ENCODE measurements around the gene RNF149.

Gene RNF149

DNA sequence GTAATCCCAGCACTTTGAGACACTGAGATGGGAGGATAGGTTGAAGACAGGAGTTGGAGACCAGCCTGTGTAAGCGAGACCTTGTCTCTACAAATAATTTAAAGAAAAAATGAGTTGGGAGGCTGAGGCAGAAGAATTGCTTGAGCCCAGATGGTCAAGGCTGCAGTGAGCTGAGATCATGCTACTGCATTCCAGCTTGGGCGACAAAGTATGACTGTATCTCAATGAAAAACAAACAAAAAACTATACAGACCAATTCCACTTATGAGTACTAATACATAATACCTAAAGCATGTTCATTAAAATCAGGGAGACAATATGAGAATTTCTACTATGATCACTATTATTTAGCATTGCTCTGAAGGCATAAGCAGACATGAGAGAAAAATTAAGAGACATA is 12.6 kb downstream of the RNF149 start:
- Mint-ChIP-seq H3K4me3 (no peak overlapping the region), H3K36me3 (ENCODE audit: low read depth) (peaks cover 69% of the 10 kb centered on the region), H3K27ac (no peak overlapping the region), H3K27me3 (no peaks in the 10 kb centered on the region), H3K4me1 (ENCODE audit: low read depth) (peaks cover 65% of the 10 kb centered on the region), H3K9me3 (no peaks in the 10 kb centered on the region)
- no peak for DNase-seq

DNA sequence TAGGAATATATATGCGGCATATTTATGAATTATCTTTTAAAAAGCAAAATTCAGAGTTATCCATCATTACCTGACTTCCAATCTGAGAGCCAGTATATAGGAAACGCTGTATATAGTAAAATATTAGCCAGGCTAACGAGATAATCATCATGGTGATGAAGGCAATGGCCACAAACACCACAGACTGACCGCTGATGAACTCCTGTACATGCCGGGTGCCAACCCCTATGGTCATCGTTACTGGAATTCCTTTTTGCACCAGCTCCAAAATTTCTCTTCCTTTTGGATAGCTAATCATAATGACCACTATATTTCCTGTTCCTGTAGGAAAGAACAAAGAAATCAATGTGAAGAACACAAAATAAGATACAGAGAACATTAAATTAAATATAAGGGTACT is 13.6 kb downstream of the RNF149 start:
- DNase-seq: no peak
- Mint-ChIP-seq H3K4me3 (no peak overlapping the region), H3K4me1 (ENCODE audit: low read depth) (peaks cover 59% of the 10 kb centered on the region), H3K9me3 (no peaks in the 10 kb centered on the region), H3K27me3 (no peaks in the 10 kb centered on the region), H3K27ac (no peak overlapping the region), H3K36me3 (ENCODE audit: low read depth) (peaks cover 72% of the 10 kb centered on the region)

DNA sequence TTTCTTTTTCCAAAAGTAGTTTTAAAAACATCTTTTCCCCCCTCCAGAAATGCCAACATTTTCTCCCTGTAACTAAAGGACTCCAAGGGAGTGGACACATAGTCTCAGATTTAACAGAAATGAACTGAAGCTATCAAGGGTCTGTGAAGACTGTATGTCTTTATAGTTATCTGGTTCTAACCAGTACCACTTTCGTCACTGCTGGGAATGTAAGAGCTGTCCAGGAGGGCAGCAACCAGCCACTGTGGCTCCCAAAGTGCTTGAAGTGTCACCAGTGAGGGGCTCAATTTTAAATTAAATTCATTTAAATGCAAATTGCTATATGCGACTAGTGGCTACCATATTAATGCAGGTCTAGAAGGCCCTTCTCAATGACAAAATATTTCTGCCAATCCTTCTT is 15.0 kb downstream of the RNF149 start:
- H3K9me3 Mint-ChIP-seq: no peaks in the 10 kb centered on the region
- H3K27ac Mint-ChIP-seq: no peak overlapping the region
- H3K27me3 Mint-ChIP-seq: no peaks in the 10 kb centered on the region
- peaks cover 50% of the 10 kb centered on the region for H3K4me1 Mint-ChIP-seq (ENCODE audit: low read depth)
- H3K36me3 Mint-ChIP-seq (ENCODE audit: low read depth): peaks cover 66% of the 10 kb centered on the region
- no peak overlapping the region for H3K4me3 Mint-ChIP-seq
- no peak for DNase-seq

DNA sequence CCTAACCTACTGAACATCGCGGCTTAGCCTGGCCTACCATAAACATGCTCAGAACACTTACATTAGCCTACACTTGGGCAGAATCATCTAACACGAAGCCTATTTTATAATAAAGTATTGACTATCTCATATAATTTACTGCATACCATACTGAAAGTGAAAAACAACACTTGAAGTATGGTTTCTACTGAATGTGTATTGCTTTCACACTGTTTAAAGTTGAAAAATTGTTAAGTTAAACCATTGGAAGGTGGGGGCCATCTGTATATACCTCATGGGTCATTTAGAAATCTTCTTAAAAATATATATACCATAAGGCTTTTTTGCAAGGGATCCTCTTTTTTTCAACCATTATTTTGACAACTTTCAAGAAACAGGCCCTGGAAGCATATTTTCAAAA is 16.5 kb downstream of the RNF149 start:
- Mint-ChIP-seq H3K9me3 (no peaks in the 10 kb centered on the region), H3K27me3 (no peaks in the 10 kb centered on the region), H3K36me3 (ENCODE audit: low read depth) (peaks cover 74% of the 10 kb centered on the region), H3K27ac (no peak overlapping the region), H3K4me3 (no peak overlapping the region), H3K4me1 (ENCODE audit: low read depth) (peaks cover 37% of the 10 kb centered on the region)
- DNase-seq: no peak

DNA sequence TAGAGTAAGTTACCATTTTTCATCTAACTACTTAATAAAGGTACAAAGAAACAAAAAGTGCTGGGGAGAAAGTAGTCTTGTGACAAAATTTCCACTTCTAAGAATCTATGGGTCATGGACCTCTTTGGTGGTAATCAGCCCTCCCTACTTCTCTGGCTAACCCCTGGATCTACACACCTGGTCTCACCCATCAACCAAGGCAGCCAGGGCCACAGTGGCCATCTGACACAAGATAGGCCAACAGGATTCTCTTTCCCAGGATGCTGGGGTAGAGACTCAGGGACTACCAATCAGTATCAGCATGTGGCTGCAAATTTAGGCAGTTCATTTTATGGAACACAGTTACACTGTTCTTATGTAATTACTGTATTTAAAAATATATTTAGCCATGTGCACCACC is 17.8 kb downstream of the RNF149 start:
- no peak for DNase-seq
- no peak overlapping the region for H3K27ac Mint-ChIP-seq

DNA sequence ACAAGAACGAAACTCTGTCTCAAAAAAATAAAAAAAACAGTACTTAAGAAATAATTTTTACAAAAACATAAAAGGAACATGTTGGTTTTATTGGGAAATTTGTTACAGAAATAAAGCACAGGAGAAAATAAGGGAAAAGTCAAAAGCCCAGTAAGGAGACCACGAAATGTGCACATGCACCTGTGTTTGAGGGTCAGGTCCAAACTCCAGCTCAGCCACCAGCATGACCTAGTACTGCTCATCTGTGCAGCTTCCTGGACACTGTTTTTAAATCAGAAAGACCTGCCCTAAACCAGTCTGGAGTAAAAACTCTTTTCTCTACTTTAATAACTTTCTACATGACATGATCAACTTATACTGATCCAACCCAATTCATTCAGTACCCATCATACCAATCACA is 21.2 kb downstream of the RNF149 start:
- no peak for DNase-seq
- no peaks in the 10 kb centered on the region for H3K27me3 Mint-ChIP-seq
- no peak overlapping the region for H3K4me3 Mint-ChIP-seq
- H3K27ac Mint-ChIP-seq: peak overlapping the region; percentile 55
- peaks cover 84% of the 10 kb centered on the region for H3K36me3 Mint-ChIP-seq (ENCODE audit: low read depth)
- peaks cover 29% of the 10 kb centered on the region for H3K4me1 Mint-ChIP-seq (ENCODE audit: low read depth)
- H3K9me3 Mint-ChIP-seq: no peaks in the 10 kb centered on the region

More for the DNA sequence above, 17.8 kb downstream of the RNF149 start:
- Mint-ChIP-seq H3K27me3 (no peaks in the 10 kb centered on the region), H3K36me3 (ENCODE audit: low read depth) (peaks cover 80% of the 10 kb centered on the region), H3K4me3 (no peak overlapping the region), H3K4me1 (ENCODE audit: low read depth) (peaks cover 33% of the 10 kb centered on the region), H3K9me3 (no peaks in the 10 kb centered on the region)

DNA sequence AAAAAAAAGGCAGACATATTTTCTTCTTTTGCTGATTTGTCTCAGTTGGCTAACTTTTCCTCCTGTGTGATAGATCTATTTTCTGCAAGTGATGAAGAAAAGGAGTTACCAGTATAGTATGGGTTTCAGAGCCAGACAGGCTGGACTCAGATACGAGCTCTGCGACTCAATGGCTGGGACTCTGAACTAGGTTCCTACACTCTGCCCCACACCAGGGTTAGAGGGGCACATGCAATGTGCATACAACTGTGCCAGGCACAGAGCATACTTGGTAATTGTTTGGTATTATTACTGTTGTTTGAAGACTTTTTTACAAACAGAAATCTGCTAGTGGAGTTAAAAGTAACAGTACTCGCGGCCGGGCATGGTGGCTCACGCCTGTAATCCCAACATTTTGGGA is 21.8 kb downstream of the RNF149 start:
- peaks cover 84% of the 10 kb centered on the region for H3K36me3 Mint-ChIP-seq (ENCODE audit: low read depth)
- H3K27ac Mint-ChIP-seq: peak overlapping the region; percentile 57
- no peaks in the 10 kb centered on the region for H3K9me3 Mint-ChIP-seq
- H3K27me3 Mint-ChIP-seq: no peaks in the 10 kb centered on the region
- no peak overlapping the region for H3K4me3 Mint-ChIP-seq
- peaks cover 27% of the 10 kb centered on the region for H3K4me1 Mint-ChIP-seq (ENCODE audit: low read depth)
- DNase-seq: no peak

DNA sequence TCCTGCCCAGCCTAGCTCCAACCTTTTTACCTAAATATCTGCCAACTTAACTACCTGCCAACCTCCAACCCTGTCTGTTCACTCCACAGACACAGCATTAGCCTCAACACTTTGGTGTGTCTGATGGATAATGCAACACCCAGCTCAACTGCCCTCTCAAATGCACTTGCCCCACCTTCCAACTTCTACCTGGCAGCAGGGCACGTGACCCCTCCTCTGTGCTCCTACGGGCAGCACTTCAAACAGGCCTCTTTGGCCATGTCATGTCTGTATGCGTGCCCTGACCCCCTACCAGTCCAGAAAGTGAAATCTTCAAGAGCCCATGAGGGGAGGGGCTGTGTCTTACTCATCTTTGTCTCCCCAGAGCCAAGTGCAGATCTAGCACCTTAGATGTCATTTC is 25.5 kb downstream of the RNF149 start:
- H3K27ac Mint-ChIP-seq: peak overlapping the region; percentile 85
- no peaks in the 10 kb centered on the region for H3K27me3 Mint-ChIP-seq
- H3K4me1 Mint-ChIP-seq (ENCODE audit: low read depth): peaks cover 38% of the 10 kb centered on the region
- peaks cover 93% of the 10 kb centered on the region for H3K36me3 Mint-ChIP-seq (ENCODE audit: low read depth)
- no peak overlapping the region for H3K4me3 Mint-ChIP-seq
- no peaks in the 10 kb centered on the region for H3K9me3 Mint-ChIP-seq
- no peak for DNase-seq

DNA sequence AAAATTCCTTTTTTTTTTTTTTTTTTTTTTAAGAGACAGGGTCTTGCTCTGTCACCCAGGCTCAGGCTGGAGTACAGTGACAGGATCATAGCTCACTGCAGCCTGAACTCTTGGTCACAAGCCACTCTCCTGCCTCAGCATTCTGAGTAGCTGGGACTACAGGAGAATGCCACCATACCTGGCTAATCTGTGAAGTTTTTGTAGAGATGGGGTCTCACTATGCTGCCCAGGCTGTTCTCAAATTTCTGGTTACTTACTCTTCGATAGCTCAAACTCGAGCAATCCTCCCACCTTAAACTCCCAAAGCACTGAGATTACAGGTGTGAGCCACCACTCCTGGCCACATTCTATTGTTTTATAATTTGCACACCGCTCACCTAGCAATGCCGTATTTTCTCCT is 27.0 kb downstream of the RNF149 start:
- H3K9me3 Mint-ChIP-seq: no peaks in the 10 kb centered on the region
- H3K4me1 Mint-ChIP-seq (ENCODE audit: low read depth): peaks cover 35% of the 10 kb centered on the region
- peaks cover 89% of the 10 kb centered on the region for H3K36me3 Mint-ChIP-seq (ENCODE audit: low read depth)
- no peak for DNase-seq
- H3K4me3 Mint-ChIP-seq: no peak overlapping the region
- H3K27me3 Mint-ChIP-seq: no peaks in the 10 kb centered on the region
- peak overlapping the region; percentile 46 for H3K27ac Mint-ChIP-seq

DNA sequence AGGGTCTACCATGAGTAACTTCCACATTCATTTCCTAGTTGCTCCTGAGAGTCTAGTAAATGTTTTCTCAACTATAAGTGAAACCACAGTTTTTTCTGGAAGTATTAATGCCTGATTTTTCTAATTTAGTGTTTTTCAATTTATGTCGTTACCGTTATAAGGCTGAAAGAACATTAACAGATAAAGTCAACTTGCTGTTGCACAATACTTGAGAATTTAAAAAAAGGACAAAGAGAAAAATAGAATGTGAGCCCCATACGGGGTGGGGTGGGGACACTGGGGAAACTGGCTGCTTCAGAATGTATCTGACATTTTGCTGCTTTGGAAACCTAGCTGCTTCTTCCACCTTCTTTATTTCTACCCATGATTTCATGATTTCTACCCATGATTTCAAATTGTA is 29.6 kb downstream of the RNF149 start:
- H3K36me3 Mint-ChIP-seq (ENCODE audit: low read depth): peaks cover 83% of the 10 kb centered on the region
- H3K9me3 Mint-ChIP-seq: no peaks in the 10 kb centered on the region
- no peaks in the 10 kb centered on the region for H3K27me3 Mint-ChIP-seq
- peak overlapping the region; percentile 75 for H3K27ac Mint-ChIP-seq
- DNase-seq: no peak
- peaks cover 36% of the 10 kb centered on the region for H3K4me1 Mint-ChIP-seq (ENCODE audit: low read depth)
- H3K4me3 Mint-ChIP-seq: no peak overlapping the region

DNA sequence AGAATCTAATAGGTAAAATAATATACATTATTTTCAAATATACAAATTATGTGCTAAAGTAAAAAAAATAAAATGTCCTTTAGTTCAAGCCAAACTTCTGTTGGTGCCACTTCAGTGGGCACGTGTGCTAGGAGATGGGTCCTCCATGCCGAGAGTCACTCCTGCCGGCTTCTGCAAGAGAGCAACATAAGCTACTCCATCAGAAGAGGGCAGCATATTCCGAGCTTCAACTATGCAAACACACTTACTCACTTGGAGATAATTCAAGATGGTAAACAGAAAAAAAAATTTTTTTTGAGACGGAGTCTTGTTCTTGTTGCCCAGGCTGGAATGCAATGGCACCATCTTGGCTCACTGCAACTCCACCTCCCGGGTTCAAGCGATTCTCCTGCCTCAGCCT is 31.4 kb downstream of the RNF149 start:
- Mint-ChIP-seq H3K9me3 (no peaks in the 10 kb centered on the region), H3K4me1 (ENCODE audit: low read depth) (peaks cover 42% of the 10 kb centered on the region), H3K4me3 (no peak overlapping the region), H3K27ac (no peak overlapping the region), H3K27me3 (no peaks in the 10 kb centered on the region), H3K36me3 (ENCODE audit: low read depth) (peaks cover 82% of the 10 kb centered on the region)
- DNase-seq: no peak

DNA sequence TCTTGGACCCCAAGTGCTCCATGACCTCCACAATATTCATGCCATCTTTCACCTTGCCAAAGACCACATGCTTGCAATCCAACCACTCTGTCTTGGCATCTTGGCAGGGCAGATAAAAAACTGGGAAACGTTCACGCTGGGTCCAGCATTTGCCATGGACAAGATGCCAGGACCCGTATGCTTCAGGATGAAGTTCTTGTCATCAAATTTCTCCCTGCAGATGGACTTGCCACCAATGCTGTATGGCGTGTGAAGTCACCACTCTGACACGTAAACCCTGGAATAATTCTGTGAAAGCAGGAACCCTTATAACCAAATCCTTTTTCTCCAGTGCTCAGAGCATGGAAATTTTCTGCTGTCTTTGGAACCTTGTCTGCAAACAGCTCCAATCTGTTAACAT is 34.4 kb downstream of the RNF149 start:
- no peak overlapping the region for H3K4me3 Mint-ChIP-seq
- peaks cover 83% of the 10 kb centered on the region for H3K36me3 Mint-ChIP-seq (ENCODE audit: low read depth)
- peak overlapping the region; percentile 59 for H3K27ac Mint-ChIP-seq
- H3K9me3 Mint-ChIP-seq: no peaks in the 10 kb centered on the region
- DNase-seq: no peak
- peaks cover 48% of the 10 kb centered on the region for H3K4me1 Mint-ChIP-seq (ENCODE audit: low read depth)
- H3K27me3 Mint-ChIP-seq: no peaks in the 10 kb centered on the region

DNA sequence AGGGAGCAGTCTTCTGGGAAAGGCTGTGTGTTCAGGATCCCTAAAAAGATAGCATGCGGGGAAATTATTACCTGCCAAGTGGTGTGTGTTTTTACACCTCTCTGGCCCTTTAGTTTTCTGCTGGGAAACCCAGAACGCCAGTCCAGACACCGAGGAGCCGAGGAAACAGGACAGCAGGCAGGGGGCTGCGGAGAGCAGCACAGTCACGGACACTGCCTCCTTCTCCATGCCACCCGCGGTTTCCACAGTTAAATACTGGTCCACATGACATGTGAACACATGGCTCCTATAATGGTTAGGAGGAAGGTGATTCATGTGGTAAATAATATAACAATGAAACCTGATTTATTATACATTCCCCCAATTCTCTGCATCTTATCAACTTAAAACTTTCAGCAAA is 35.4 kb downstream of the RNF149 start:
- peak overlapping the region; percentile 38 for H3K4me3 Mint-ChIP-seq
- no peaks in the 10 kb centered on the region for H3K9me3 Mint-ChIP-seq
- H3K27me3 Mint-ChIP-seq: no peaks in the 10 kb centered on the region
- no peak for DNase-seq
- peaks cover 49% of the 10 kb centered on the region for H3K4me1 Mint-ChIP-seq (ENCODE audit: low read depth)
- H3K27ac Mint-ChIP-seq: peak overlapping the region; percentile 93
- peaks cover 84% of the 10 kb centered on the region for H3K36me3 Mint-ChIP-seq (ENCODE audit: low read depth)

DNA sequence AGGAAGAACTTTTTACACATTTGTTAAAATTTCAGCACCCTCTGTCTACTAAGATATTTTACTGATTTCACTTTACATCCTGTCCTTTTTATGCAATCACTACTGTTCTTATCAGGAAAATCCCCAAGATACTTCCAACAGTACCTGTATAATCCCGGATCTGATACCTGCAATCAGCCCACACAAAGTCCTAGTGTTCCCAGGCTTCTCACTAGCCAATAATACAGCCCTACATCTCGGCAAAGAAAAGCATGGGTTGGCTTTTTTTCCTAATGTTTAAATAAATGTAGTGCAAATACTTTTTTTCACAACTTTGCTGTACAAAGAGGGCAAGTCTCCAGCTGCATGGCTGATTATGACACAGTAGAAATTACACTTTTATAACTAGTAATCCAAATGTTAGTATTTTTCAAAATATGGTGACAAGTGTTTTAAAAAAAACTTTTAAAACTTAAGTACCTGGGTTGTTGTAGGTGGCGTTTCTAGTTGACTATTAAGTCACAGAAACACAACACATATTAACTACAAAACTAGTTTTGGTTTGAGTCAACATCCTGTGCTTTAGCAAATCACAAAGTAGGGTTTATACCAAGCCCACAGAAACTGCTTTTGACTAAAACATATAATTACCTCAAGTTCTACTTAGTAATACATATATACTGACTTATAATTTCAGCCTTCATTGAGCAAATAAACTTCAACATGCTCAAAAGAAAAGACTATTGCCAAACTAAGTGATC is 36.3 kb downstream of the RNF149 start:
- peak overlapping the region; percentile 35 for H3K4me3 Mint-ChIP-seq
- peak overlapping the region; percentile 93 for H3K27ac Mint-ChIP-seq
- H3K9me3 Mint-ChIP-seq: no peaks in the 10 kb centered on the region
- peaks cover 84% of the 10 kb centered on the region for H3K36me3 Mint-ChIP-seq (ENCODE audit: low read depth)
- H3K4me1 Mint-ChIP-seq (ENCODE audit: low read depth): peaks cover 54% of the 10 kb centered on the region
- no peak for DNase-seq
- H3K27me3 Mint-ChIP-seq: no peaks in the 10 kb centered on the region

DNA sequence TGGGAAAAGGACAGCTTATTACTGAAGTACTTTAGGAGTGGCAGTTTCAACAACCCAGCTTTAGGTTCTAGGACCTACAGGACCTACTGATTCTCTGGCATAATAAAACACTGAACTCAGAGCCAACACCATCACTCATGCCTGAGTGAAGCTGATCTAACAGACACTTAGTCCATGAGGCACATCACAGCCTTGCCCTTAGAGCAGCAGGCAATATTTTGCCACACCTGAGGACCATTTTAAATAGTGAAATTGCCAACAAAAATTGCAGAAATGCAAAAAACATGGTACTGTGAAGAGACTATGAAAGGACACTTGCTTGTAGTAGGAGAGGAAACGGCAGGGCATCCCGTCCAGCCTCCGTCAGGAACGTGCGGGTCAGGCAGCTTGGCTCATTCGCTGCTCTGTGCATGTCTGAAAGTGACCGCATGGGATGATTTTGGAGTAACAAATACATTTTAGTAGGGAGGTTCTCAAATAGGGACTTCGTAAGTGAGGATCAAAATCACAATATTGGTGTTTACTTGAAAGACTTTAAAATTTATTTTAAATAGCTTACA is 37.7 kb downstream of the RNF149 start:
- DNase-seq: no peak
- Mint-ChIP-seq H3K36me3 (ENCODE audit: low read depth) (peaks cover 87% of the 10 kb centered on the region), H3K9me3 (no peaks in the 10 kb centered on the region), H3K4me3 (no peak overlapping the region), H3K27ac (peak overlapping the region; percentile 55), H3K4me1 (ENCODE audit: low read depth) (peaks cover 62% of the 10 kb centered on the region), H3K27me3 (no peaks in the 10 kb centered on the region)

Data from activated T-cell treated with anti-CD3 and anti-CD28 coated beads, Interleukin-2, amount 50 U/mL, for 24 hours (primary cell).